HG02973 (cell line): ENCODE measurements around the gene CPOX.

Experiments used
- ATAC-seq: cut with Tn5 transposase; IDR thresholded peaks from one replicate; pipeline ENCODE4 v1.9.1; 2021; ENCODE audit warnings: moderate library complexity; ENCODE audit not compliant: unreplicated experiment

Gene CPOX

GRCh38 chr3:98541695-98542094 lies 51.7 kb downstream of the CPOX start:
- no peak for ATAC-seq

GRCh38 chr3:98540346-98540745 lies 53.1 kb downstream of the CPOX start:
- peak; percentile 43 for ATAC-seq

- peak; percentile 69 for ATAC-seq
Measured at GRCh38 chr3:98536456-98537017, 56.9 kb downstream of the CPOX start.

GRCh38 chr3:98534734-98535133 lies 58.7 kb downstream of the CPOX start:
- ATAC-seq = no peak

GRCh38 chr3:98534168-98534567 lies 59.2 kb downstream of the CPOX start:
- ATAC-seq = no peak

GRCh38 chr3:98532709-98533571 lies 60.5 kb downstream of the CPOX start:
- ATAC-seq = no peak

- ATAC-seq = no peak
Measured at GRCh38 chr3:98532275-98532637, 61.2 kb downstream of the CPOX start.

GRCh38 chr3:98531622-98532274 lies 61.7 kb downstream of the CPOX start, which contains the start of gene GPR15:
GPR15 (plus strand) TSS chr3:98531978; CDS start chr3:98532034, 56 bp downstream.
- peak; percentile 31 for ATAC-seq

- ATAC-seq = peak; percentile 22
Measured at GRCh38 chr3:98530676-98531075, 62.7 kb downstream of the CPOX start.

- no peak for ATAC-seq
Measured at GRCh38 chr3:98529856-98530459, 63.5 kb downstream of the CPOX start.
